ENCODE data around the gene ZNF275. TPM values are rescaled to one million over a fixed set of nuclear protein-coding genes. Genes with fewer than 3 reads are reported as not detected.
A peak's percentile ranks its signal among the peaks of the same experiment; 100 is the strongest.

Gene ZNF275
- total and polyA plus RNA-seq, 2 of the 4 experiments (the other 2 are of a cell fraction) = 6.6 to 9.7 TPM

- Histone ChIP-seq H3K14ac (replicated peaks; ENCODE audit: low read depth, low read length) (no peak overlapping the region), H2BK120ac (ENCODE audit: low read depth, low read length) (no peak overlapping the region), H3K36me3 (ENCODE audit: control insufficient read depth, insufficient read depth, low read length) (no peaks in the 10 kb centered on the region), H3K27me3 (ENCODE audit: control insufficient read depth, insufficient read depth, low read length) (no peaks in the 10 kb centered on the region; the same call in 1 of the 2 replicates), H2AFZ (replicated peaks; ENCODE audit: low read length, poor library complexity) (no peak overlapping the region), H2BK20ac (ENCODE audit: low read depth, low read length) (no peak overlapping the region), H3K56ac (ENCODE audit: extremely low read depth, insufficient read depth, low read length) (no peak overlapping the region), H2AK5ac (ENCODE audit: low read depth, low read length) (no peak overlapping the region), H2BK5ac (ENCODE audit: low read depth, low read length, poor library complexity, severe bottlenecking) (no peak overlapping the region), H3K23ac (ENCODE audit: low read depth, low read length) (no peak overlapping the region), H3K4me1 (ENCODE audit: control insufficient read depth, insufficient read depth, low read length) (no peaks in the 10 kb centered on the region), H3K18ac (ENCODE audit: low read depth, low read length) (no peak overlapping the region), H4K8ac (ENCODE audit: low read depth in 2 of 2, low read length in 2 of 2) (no peak overlapping the region), H3K4ac (ENCODE audit: low read depth, low read length) (no peak overlapping the region), H2AK9ac (replicated peaks; ENCODE audit: low read depth, low read length, poor library complexity) (no peak overlapping the region), H3K9me3 (ENCODE audit: control insufficient read depth, insufficient read depth, low read length) (no peaks in the 10 kb centered on the region; the same call in 1 of the 2 replicates), H2BK15ac (ENCODE audit: low read depth, low read length) (no peak overlapping the region), H3K4me3 (ENCODE audit: insufficient read depth, low read depth, low read length) (no peak overlapping the region), H4K91ac (ENCODE audit: insufficient read depth, low read depth, low read length) (no peak overlapping the region), H3K9me1 (ENCODE audit: insufficient read depth, low read length) (no peaks in the 10 kb centered on the region), H3K4me2 (ENCODE audit: low read depth, low read length) (no peak overlapping the region), H4K20me1 (ENCODE audit: insufficient read depth, low read length) (no peaks in the 10 kb centered on the region), H3K9ac (ENCODE audit: low read depth, low read length) (no peak overlapping the region), H3K79me1 (ENCODE audit: low read depth in 1 of 2, low read length in 2 of 2) (no peaks in the 10 kb centered on the region), H4K5ac (ENCODE audit: low read depth, low read length) (no peak overlapping the region), H3K27ac (ENCODE audit: insufficient read depth, low read length) (no peak overlapping the region)
- dilution Hi-C loops (cut with HindIII; ENCODE audit: low sequenced_read_pairs, unreplicated experiment) (no loop called here), intact Hi-C loops (cut with micrococcal nuclease) (no loop called here), in situ Hi-C loops (cut with MboI; ENCODE audit: low sequenced_read_pairs) (loop anchor here (25.0 kb wide), 1 partner anchor 213 kb away; the partner anchor contains the start of gene MAGEA1)
- ChIA-PET CTCF (no interaction called here), POLR2A (ENCODE audit: unreplicated experiment) (no interaction called here)
- DNase-seq (no peak), ATAC-seq (ENCODE audit: low read depth) (no peak)
- no TSS peak for BruUV-seq (replicated peaks)
- TF ChIP-seq RCOR1 (IDR thresholded peaks at IDR 0.05; ENCODE audit: insufficient replicate concordance, low read length) (no peak), CTCF (conservative IDR thresholded peaks at IDR 0.05; ENCODE audit: low read depth, low read length) (peak; percentile 56), ELK1 (IDR thresholded peaks at IDR 0.05; ENCODE audit: borderline replicate concordance, low read depth, low read length) (no peak), USF2 (IDR thresholded peaks at IDR 0.05; ENCODE audit: low read depth, low read length) (no peak), CEBPB (IDR thresholded peaks at IDR 0.05; ENCODE audit: low read depth, low read length) (no peak)
- WGBS, 2 experiments (ENCODE audit: extremely low coverage in 2 of 2, insufficient read length in 1 of 2) = 50% methylated on average over 13 of the region's 60 CpGs; no CpG with 5 or more reads in 1 of the 2 experiments
Measured at GRCh38 chrX:153400146-153401132, 66.5 kb downstream of the ZNF275 start.
